NCI-H146 treated with DMSO at 0.1 percent for 48 hours (cell line): ENCODE results near the gene HSPA1L.
A peak's percentile ranks its signal among the peaks of the same experiment; 100 is the strongest.
"Not testable (repeated sequence)": the region's sequence is repeated elsewhere in the genome, so short reads cannot be mapped to it uniquely, and the experiment has no call there.

Source experiments
- DNase-seq: peaks from one replicate; lab custom pipeline; 2025; ENCODE audit not compliant: unreplicated experiment; lab: John Stamatoyannopoulos, UW

HSPA1L gene

GRCh38 chr6:31815025-31815838, at the start of gene HSPA1L, which contains the start of gene HSPA1A:
Gene HSPA1L, minus strand, starts transcription at chr6:31815283. Its CDS starts 3,311 bp downstream, at chr6:31811972.
Gene HSPA1A, plus strand, starts transcription at chr6:31815543. Its CDS starts 214 bp downstream, at chr6:31815757.
- DNase-seq = peak; percentile 99

- DNase-seq = no peak
These were observed 49.7 kb upstream of the HSPA1L start for GRCh38 chr6:31864818-31865204.

GRCh38 chr6:31864123-31864562, 49.1 kb upstream of the HSPA1L start:
- not testable (repeated sequence) for DNase-seq

GRCh38 chr6:31862344-31863235, 47.5 kb upstream of the HSPA1L start, which contains the start of gene NEU1:
Gene NEU1, minus strand, starts transcription at chr6:31862821. Its CDS starts 45 bp downstream, at chr6:31862776.
- DNase-seq = peak; percentile 98

GRCh38 chr6:31861919-31862343, 46.8 kb upstream of the HSPA1L start:
- DNase-seq = no peak

GRCh38 chr6:31861150-31861549, 46.1 kb upstream of the HSPA1L start:
- no peak for DNase-seq

GRCh38 chr6:31860349-31860748, 45.3 kb upstream of the HSPA1L start:
- DNase-seq = no peak

GRCh38 chr6:31859923-31860322, 44.8 kb upstream of the HSPA1L start:
- DNase-seq = no peak

- no peak for DNase-seq
These were observed 43.6 kb upstream of the HSPA1L start for GRCh38 chr6:31858707-31859106.

- not testable (repeated sequence) for DNase-seq
These were observed 42.7 kb upstream of the HSPA1L start for GRCh38 chr6:31857774-31858173.

GRCh38 chr6:31851980-31852718, 37.1 kb upstream of the HSPA1L start:
- DNase-seq = not testable (repeated sequence)

GRCh38 chr6:31851485-31851832, 36.4 kb upstream of the HSPA1L start:
- DNase-seq = no peak

- no peak for DNase-seq
These were observed 35.8 kb upstream of the HSPA1L start for GRCh38 chr6:31850765-31851484.

GRCh38 chr6:31847276-31847978, 32.3 kb upstream of the HSPA1L start:
- DNase-seq = no peak

- no peak for DNase-seq
These were observed 29.4 kb upstream of the HSPA1L start for GRCh38 chr6:31844507-31844906.

GRCh38 chr6:31842053-31842452, 27.0 kb upstream of the HSPA1L start:
- DNase-seq = no peak

- not testable (repeated sequence) for DNase-seq
These were observed 24.7 kb upstream of the HSPA1L start for GRCh38 chr6:31839779-31840126.

- DNase-seq = no peak
These were observed 23.9 kb upstream of the HSPA1L start for GRCh38 chr6:31838968-31839367.

GRCh38 chr6:31838114-31838553, 23.1 kb upstream of the HSPA1L start:
- not testable (repeated sequence) for DNase-seq
